GM18526 (cell line): ENCODE results near the gene PAM16.

Source experiments
- POLR2A ChIP-seq: IDR thresholded peaks from 3 replicates; pipeline ENCODE4 v1.6.1; 2011; ENCODE audit not compliant: insufficient read length; ENCODE audit errors: extremely low read depth

PAM16 gene

DNA sequence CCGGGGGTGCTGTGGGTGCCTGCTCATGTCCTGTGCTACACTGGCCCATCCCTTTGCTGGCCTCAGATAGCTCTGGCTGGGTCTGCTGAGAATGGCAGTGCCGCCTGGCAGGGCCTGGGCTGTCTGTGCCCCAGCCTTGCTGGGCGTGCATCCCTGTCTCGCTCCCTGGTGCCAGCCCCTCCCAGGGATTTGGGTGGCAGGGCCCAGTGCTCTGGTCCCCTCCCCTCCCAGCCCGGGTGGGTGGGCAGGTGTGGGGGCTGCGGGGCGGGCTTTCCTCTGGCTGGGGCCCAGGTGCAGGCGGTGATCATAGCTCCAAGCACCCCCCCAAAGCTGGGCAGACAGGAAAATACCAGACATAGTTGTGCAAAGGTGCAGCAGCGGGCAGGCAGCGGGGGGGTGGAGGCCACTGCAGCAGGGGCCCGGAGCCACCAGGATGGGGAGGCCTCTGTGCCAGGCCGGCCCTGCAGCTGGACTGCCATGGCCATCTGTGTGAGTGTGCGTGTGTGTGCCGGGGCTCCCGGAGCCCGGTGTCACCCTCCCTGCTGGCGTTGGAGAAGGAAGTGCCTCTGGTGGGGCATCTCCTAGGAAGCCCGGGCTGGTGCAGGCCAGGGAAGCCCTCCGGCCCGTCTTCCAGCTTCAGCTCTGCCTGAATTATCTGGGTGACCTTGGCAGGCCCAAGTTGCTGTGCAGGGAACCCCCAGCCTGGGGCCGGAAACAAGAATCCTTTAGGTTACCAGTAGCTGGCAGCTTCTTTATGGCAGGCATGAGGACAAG, 27.9 kb downstream of the PAM16 start:
- no peak for TF ChIP-seq POLR2A

DNA sequence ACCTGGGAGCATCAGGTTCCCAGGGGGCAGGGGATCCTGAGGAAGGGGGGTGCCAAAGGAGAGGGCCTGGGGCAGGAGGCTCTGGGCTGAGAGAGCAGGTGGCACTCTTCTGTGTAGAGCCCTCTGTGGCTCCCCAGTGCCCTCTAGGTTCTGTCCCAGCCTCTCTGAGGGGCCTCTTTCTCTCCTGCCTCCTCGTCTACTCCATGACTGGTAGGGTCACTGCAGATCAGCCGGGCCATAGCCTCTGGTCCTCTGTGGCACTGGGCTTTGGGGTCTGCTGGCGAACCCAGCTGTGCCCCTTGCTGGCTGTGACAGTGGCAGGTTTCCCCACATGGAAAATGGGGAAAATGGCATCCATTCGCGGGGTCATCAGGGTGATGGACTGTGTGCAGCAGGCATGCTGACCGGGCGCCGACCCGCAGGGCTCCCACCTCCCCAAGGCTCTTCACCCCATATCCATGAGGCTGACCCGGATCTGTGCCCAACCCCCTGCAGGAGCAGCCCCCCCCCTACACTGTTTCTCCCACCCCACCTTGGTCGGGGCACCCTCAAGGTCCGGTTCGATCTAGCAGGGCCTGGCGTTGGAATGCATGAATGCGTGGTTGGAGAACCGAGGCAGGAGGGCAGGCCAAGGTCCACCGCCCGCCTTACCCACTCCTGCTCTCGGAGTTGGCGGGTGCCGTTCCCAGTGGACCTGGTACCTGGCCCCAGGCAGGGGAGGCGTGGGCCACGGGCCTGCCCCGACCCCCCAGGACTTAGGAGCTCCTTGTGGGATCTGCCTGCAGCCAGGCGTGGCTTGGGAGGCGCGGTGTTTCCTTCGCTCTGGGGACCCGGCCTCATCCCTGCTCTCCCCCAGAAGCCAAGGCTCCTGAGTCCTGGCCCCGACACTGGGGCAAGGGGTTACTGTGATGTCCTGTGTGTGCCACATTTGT, 28.7 kb downstream of the PAM16 start:
- no peak for TF ChIP-seq POLR2A

DNA sequence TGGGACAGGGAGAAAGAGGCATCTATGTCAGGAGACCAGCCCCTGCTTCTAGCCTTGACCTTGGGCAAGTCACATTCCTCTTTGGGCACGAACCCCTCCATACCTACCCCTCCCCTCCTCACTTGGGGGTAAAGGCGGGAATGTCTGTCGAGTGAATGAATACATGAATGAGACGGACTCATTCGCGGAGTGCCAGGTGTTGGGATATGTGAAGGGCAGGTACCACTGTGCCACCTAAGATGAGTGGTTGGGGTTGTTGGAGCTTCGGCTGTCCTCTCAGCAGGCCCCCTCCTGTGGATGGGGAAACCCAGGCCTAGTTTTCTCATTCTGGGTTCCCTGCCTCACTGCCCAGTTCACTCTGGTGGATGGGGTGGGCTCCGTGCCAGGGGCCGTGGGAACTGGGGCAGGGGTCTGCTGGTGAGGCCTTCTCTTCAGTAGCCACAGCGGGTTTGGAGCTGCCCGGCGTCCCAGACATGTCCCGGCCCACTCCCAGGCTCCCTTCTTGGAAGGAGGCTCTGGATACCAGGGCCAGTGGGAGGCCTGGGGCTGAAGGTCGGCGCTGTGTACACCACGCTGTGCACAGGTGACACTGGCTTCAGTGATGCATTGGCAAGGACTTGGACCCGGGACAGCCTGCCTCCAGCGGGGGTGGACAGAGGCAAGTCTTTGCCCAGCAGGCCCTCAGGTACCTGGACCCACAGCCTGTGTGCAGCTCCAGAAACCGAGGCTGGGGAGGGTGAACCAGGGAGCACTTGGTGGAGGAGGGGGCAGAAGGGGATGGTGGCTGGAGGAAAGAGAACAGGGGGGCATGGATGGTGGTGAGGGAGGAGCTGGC, 29.6 kb downstream of the PAM16 start:
- no peak for TF ChIP-seq POLR2A

DNA sequence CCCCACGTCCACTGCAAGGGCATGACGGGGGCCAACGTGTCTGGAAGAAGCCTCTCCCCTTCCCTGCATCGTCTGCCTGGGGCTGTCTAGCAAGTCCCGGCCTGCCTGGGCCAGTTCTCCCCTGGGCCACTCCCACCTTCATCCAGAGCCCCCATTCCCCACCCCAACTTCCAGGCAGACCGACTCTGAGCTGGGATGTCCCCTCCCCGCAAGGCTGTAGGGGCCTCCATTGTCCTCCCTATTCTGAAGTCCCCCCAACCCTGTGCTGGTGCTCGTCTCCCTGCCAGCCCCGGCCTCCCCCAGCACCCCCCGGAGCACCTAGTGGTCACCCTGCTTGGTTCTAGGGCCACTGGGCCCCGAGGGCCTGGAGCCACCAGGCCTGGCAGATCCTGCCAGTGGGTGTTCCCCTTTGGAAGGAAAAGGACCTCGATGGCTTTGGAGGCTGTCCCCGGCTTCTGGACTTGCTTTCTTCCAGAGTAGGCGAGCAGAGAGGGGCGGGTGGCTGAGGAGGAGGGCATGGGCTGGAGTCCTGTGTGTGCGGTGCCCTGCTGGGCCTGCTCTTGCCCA, 30.5 kb downstream of the PAM16 start:
- no peak for TF ChIP-seq POLR2A

DNA sequence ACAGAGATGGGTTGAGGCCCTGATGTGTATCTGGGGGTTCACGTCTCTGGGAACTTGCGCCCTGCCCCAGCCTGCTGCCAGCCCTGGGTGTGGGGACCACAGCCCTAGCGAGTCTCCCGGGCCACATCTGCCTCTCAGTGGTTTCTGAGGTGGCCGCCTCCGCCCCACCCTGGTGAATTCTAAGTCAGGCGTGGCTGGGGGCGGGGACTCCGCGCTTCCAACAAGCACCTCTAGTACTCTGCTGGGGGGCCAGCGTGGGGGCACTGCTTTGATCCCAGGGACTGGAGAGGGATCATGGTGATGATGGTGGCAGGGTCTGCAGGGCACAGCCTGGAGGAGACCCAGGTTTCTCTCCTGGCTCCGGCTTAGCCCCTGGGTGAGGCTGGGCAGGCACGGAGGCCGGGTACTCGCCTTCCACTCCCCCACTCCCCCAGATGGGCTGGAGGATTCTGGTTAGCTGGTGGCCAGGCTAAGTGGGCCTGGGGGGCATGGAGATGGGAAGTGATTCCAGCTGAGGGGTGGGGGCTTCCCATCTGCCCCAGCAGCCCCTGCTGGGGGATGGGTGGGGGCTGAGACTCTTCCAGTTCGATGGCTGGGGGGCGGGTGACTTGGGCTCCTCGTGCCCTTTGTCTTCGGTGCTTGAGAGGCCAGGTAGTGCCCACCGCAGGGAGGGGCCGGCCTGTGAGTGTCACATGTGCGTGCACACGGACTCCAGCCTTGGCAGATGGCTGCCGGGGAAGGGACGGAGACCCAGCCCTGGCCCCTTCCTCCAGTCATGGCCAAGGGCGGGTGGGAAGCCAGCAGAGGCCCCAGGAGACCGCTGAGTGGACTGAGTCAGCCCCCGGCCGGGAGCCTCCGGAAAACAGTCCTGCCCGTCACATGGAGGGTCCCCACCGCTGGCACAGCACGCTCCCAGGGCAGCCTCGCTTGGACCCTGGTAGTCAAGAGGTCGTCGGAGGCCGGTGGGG, 31.4 kb downstream of the PAM16 start:
- TF ChIP-seq POLR2A: no peak

DNA sequence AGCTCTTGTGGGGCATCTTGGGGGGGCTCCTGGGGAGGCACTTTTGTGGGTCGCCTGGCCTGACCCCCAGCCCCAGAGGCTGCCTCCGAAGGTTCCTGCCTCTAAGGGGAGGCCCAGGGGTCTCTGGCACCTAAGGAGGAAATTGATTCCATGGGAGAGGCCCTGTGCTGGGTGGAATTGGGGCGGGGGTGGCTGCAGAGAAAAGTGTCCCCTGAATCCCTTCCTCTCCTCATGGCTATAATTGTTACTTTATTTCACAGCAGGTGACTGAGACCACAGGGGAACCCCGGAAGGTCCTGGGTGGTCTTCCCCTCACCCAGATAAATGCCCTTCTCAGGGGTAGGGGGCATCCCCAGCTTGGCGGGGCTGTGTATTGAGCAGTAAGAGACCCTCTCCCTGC, 32.2 kb downstream of the PAM16 start:
- no peak for TF ChIP-seq POLR2A

DNA sequence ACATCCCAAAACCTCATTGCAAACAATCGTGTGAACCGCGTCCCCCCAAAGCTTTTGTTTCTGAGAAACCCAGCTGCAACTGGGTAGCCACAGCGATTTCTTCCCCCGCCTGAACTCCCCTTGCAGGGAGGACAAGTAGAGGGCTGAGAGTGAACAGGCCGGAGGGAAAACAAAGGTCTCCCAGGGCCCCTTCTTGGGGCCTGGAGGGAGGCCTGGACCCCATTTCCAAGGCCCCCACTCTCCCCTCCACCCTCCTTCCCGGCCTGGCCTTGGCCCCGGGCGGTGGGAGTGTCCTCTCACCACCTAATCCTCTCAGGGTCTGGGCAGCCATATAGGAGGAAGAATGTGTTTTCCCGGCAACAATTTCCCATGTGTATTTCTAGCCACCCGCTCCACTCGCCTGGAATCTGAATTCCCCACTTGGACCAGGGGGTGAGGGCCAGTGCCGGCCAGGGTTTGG, 32.6 kb downstream of the PAM16 start:
- no peak for TF ChIP-seq POLR2A

DNA sequence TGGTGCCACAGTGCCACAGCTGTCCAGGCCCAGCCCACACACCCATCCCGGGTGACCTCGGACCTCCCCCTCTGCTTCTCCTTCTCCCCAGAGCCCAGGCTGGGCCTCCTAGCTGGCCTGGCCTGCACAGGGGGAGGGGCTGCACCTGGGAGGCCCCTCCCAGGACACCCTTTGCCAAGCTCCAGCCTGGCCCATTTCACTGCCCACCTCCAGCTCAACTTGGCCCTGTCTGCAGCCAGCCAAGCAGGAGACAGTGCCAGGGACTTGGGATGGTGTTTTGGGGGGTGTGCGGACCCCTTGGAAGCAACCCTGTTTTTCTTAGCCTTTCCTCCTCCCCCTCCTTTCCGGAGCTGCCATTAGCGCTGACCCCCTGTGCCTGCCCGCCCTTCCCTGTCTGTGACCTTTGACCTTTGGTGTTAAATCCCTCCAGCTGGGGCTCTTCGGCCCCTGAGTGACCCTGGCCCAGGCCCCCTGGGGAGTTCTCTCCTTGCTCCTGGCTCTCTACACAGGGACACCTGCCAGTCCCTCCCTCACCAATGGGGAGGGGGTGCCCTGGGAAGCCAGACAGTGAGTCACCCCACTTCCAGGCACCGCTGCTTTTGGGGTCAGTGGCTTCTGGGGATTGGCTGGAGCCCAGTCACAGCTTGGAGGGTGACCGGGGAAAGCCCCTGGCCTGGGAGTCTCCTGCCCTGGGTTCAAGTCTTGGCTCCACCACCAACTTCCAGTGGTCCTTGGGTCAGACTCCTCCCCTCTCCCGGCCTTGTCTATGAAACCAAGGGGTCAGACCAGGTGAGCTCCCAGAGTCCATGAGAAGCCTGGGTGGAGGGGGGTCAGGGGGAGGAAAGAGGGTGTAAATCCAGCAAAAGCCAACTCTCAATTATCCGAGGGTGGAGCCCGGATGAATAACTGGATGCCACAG, 33.3 kb downstream of the PAM16 start:
- no peak for TF ChIP-seq POLR2A

DNA sequence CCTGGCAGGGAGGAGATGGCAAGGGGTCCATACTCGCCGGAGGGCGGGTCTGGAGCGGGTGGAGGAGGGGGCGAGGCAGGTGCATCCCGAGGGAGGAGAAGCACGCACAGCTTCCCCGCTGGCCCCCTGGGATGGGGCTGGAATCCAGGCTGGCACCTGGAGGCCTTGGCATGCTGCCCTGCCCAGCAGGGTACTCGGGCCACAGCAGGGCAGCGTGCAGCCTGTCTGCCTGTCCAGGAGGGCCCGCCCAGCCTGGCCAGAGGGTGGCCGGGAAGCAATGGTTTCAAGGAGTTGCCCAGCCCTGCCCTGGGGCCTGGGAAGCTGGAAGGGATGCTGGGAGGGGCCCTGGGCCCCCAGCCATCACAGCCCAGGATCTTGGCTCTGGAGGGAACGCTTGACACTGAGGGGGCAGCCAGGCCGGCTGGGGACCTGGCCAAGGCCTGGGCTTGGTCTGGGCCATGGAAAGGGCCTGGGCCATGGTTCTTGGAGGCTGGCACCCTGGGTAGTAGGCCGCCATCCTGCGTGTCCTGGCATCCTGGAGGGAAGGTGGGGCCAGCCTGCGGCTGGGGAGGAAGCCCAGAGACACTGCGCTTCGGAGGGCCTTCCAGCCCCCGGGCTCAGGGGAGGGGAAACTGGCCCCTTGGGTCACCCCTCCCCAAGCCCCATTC, 34.1 kb downstream of the PAM16 start:
- no peak for TF ChIP-seq POLR2A

DNA sequence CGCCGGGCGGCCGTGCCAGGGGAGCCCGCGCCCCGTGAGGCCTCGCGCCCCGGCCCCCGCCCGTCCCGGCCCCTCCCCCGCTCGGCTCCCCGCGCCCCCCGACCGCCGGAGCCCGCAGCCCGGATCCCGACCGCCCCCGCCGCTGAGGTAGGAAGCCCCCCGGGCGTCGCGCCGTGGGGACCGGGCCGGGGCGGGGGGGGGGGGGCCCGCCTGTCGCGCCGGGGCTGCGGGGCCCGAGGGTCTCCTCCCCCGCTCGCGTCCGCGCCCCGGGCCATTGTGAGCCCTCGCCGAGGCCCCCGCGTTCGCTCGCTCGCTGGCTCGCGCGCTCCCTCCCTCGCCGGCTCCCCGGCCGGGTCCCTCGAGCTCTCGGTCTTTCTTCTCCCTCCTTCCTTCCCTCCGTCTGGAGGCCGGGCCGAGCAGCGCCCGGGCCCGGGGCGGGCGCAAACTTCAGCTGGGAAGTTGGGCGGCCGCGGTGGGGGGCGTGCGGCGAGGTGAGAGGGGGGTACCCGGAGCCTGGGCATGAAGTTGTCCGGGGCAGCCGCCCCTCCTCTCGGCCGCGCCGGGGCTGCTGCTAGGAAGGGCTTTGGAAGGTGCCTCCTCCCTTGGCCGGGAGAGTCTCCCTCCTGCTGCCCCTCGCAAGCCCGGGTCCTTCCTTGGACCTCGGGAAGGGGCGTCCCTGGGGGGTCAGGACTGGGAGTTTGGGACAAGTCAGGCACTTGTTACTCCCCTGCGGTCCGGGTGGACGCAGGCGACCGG, 34.8 kb downstream of the PAM16 start:
- no peak for TF ChIP-seq POLR2A
